Measurements from ENCODE around the gene TMEM59. TPM values are rescaled to one million over a fixed set of nuclear protein-coding genes. Genes with fewer than 3 reads are reported as not detected.
"Not testable (repeated sequence)": the region's sequence is repeated elsewhere in the genome, so short reads cannot be mapped to it uniquely, and the experiment has no call there.

The TMEM59 gene
- 177 and 229 TPM in 2 replicates for total RNA-seq (2014; rRNA removed; shearing (Covaris generic))

GRCh38 chr1:54052934-54053744 is at the start of gene TMEM59, which contains the start of gene TCEANC2:
Gene TMEM59, minus strand, starts transcription at chr1:54053204. Its CDS starts 16 bp downstream, at chr1:54053188.
Gene TCEANC2, plus strand, starts transcription at chr1:54053608. Its CDS starts 815 bp downstream, at chr1:54054423.
- DNase-seq (ENCODE audit: low read depth): peak; percentile 100

DNA sequence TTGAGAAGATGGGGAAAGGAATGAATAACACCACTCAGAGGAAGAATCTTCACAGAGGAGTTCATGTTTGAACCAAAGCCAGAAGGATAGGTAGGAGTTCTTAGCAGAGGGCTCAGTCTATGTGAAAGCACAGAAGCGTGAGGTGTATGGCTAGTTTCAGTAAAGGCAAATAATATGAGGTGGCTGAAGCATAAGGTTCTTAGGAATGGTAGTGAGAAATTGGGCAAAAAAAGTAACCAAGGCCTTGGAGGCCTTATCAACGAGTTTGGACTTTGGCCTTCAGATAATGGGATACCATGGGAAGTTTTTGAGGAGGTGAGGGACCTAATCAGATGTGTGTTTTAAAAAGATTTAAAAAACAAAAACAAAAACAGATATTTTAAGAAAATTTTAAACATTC is 47.5 kb upstream of the TMEM59 start:
- no peak for DNase-seq (ENCODE audit: low read depth)

GRCh38 chr1:54099061-54099610 is 46.1 kb upstream of the TMEM59 start:
- DNase-seq (ENCODE audit: low read depth): no peak

- no peak for DNase-seq (ENCODE audit: low read depth)
Observed at GRCh38 chr1:54096877-54097240, 43.9 kb upstream of the TMEM59 start.

DNA sequence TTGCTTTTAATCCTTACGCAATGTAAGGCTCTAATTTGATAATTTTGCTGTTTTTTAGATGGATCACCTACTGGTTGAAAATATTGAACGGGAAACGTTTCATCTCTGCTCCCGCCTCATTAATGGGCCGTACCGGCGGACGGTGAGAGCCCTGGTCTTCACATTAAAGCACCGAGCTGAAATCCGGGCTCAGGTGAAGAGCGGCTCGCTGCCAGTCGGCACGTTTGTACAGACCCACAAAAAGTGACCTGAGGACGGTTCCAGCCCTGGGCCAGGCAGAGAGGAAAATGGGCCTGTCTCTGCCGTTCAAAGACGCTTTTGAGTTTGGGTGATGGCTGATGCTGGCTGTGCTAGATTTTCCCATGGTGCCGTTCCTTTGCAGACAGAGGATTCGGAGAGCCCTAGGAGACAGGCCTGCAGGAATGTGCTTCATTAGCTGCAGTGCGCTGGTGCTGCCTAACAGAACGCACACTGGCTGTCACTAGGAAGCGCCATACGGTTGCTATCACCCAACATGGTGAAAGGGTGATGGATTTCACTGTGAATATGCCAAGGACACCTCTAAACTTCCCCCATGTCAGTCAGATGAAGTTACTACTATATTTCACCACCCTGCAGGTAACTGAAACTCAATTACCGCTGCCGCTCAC is 43.3 kb upstream of the TMEM59 start:
- no peak for DNase-seq (ENCODE audit: low read depth)

DNA sequence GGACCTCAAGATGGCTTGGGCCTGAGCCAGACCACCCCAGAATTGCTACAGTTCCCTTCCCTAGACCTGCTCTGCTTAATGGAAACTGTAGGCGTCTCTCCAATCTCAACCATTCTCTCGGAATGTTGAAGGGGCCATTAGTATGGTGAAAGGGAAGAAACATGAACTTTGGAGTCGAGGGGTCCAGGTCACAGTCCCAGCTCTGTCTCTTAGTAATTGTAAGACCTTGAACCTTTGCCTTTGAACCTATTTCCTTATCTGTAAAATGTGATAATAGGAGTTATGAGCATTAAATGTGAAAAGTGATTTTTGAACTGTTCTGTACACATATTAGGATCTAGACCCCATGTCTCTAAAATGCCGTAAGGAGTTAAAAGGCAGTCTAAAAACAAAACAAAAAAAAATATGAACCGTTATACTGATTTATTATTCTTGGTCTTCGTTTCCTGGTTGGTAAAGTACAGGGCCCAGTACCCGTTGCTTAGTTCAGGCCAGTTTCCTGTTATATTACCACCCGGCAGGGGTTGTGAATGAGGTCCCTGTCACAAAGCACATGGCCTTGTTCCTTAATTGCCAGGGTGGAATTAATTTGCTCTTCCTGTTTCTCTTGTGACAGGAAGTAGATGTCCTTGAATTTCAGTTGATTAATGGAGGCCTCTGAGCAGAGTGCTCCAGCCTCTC is 42.7 kb upstream of the TMEM59 start:
- DNase-seq (ENCODE audit: low read depth): no peak

- DNase-seq (ENCODE audit: low read depth): not testable (repeated sequence)
Observed at GRCh38 chr1:54094730-54095105, 41.7 kb upstream of the TMEM59 start.

DNA sequence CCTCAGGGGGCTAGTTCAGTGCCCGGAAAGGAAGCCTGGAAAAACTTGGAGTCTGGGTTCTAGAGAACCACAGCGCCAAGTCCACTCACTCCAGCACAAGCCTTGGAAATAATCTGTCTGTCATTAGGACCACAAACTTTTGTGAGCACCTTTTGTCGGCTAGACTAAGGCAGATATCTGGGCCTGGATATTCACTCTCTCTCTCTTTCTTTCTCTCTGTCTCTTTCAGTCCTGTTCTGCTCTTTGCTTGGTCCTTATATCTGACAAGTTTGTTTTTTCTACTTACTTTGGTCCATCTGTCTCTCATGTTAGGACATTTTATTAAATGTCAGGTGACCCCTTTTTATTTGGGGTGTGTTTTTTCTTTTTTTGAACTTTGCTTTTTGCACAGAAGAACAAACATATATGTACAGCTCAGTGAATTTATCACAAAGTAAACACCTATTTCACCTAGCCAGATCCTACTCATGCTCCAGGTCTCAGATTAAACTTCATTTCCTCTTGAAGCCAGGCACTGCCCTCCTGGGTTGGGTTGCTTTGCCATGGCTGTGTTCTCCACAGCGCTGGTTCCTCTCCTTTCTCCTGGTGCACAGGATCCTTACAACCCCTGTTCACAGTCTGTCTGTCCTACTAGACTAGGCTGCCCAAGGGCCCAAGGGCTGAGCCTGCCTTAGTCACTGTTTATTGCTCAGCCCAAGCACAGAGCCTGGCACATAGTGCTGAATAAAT is 41.2 kb upstream of the TMEM59 start:
- DNase-seq (ENCODE audit: low read depth): no peak

DNA sequence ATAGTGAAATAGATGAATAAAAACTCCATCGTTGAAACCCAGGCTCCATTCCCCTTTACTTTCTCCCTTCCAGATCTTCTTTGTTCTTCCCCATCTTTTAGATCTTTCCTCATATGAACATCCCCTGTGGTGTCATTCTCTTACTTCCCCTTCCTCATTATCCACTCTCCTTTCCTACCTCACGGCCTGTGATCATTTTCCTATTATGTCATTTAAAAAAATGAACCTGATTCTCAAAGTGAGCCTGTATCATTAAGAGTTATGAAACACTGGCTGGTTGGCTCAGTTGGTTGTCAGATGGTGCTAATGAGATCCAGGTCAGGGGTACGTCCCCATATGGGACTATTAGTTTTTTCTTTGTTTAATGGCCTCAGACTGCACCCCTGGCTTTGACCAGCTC is 38.7 kb upstream of the TMEM59 start:
- no peak for DNase-seq (ENCODE audit: low read depth)

DNA sequence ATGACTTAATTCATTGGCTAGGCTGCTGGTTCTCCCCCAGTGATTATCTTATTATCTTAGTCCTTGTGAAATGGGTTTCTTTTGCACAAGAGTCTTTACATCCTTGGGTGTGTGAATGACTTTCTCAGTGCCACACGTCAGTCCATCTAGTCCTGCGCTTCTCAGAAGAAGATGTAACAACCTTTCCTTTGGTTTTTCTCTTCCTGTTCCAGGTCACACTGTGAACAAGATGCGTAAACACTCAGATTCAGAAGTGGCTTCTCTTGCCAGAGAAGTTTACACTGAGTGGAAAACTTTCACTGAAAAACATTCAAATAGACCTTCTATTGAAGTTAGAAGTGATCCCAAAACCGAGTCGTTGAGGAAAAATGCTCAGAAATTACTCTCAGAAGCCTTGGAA is 35.4 kb upstream of the TMEM59 start:
- DNase-seq (ENCODE audit: low read depth): no peak

- no peak for DNase-seq (ENCODE audit: low read depth)
Observed at GRCh38 chr1:54086754-54087153, 33.8 kb upstream of the TMEM59 start.

- no peak for DNase-seq (ENCODE audit: low read depth)
Observed at GRCh38 chr1:54084794-54085193, 31.8 kb upstream of the TMEM59 start.

- peak; percentile 81 for DNase-seq (ENCODE audit: low read depth)
Observed at GRCh38 chr1:54081306-54082270, 28.6 kb upstream of the TMEM59 start.

DNA sequence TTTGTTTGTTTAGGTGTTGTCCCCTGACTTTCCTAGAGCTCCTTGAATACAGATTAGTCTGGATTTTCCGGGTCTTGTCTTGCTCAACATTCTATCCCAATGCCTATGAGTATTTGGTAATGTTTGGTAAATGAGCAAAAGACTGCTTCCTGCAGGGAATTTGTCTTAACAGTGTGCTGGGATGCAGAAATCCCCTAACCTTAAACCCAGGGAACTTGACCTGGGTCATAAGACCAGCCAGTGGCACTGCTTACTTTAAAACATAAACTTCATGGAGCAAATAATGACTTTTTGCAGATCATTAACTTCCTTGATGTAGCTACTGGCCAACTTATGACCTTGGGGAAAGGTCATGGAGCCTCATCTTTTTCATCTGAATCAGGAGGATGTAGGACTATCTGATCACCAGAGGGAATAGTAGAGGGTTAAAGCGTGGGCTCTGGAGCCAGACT is 27.6 kb upstream of the TMEM59 start:
- no peak for DNase-seq (ENCODE audit: low read depth)

GRCh38 chr1:54077359-54077758 is 24.4 kb upstream of the TMEM59 start:
- DNase-seq (ENCODE audit: low read depth): no peak

- peak; percentile 20 for DNase-seq (ENCODE audit: low read depth)
Observed at GRCh38 chr1:54070171-54070837, 17.3 kb upstream of the TMEM59 start.

DNA sequence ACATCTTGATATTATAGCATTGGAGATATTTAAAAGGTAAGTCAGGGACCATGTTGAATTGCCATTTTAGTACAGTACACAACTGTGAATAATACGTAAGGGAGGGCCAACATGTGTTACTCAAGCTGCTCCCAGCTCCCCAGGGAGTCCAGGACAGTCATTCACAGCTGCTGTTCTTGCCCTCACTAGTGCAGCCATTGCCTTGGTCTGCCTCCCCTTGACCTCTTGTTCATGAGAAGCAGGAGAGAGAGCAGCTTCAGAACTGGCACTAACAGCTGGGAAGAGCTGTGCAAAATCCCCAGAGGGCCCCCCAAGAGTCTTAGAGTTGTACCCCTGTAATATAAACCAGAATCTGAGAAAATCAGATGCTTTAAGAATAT is 16.8 kb upstream of the TMEM59 start:
- DNase-seq (ENCODE audit: low read depth): peak; percentile 21

DNA sequence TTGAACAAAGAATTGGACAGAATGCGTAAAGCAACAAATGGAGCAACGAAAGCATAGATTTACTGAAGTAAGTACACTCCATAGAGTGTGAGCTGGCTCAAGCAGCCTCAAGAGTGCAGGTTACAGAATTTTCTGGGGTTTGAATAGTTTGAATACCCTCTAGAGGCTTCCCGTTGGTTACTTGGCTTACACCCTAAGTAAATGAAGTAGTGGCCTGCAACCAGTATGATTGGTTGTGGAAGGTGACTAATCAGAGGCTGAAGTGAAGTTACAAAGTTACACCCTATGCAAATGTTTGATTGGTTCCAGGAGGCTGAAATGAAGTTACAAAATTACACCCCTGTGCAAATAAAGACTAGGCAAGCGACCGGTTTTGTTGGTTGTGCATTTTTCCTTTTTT is 11.3 kb upstream of the TMEM59 start:
- DNase-seq (ENCODE audit: low read depth): no peak

DNA sequence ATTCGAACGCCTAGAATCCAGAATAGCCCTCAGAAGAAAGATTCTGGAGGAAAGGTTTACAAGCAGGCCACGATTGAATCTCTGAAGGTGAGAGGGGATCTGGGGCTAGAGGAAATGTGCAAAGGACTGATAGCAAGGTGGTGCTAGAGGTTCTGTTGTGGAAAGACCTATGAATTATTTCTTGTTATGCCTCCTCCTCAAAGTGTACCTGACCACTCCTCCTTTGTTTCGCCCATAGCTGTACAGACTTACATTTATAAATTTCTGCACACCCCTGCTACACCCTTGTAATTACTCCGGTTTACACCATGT is 1.4 kb upstream of the TMEM59 start:
- DNase-seq (ENCODE audit: low read depth): no peak
